Loucy (cell line): ENCODE data around the gene DNAJC17.

ENCODE experiments used
- H2AFZ ChIP-seq: fragments of 200-600 bp; sonication (generic); 2 replicates; pipeline ENCODE4 v1.6.0; 2016; ENCODE audit warnings: antibody characterized with exemption, mild to moderate bottlenecking, low read length, moderate library complexity
- H3F3A ChIP-seq: fragments of 200-600 bp; 2 replicates; pipeline ENCODE4 v1.6.0; 2016; ENCODE audit warnings: antibody characterized with exemption, low read depth, mild to moderate bottlenecking
- H3K27me3 ChIP-seq: fragments of 200-600 bp; sonication (generic); 2 replicates; pipeline ENCODE4 v1.6.1; 2014; ENCODE audit warnings: low read length, mild to moderate bottlenecking; ENCODE audit not compliant: insufficient read depth, poor library complexity, severe bottlenecking
- H3K36me3 ChIP-seq: fragments of 200-600 bp; sonication (generic); 2 replicates; pipeline ENCODE4 v1.6.1; 2016; ENCODE audit warnings: low read length; ENCODE audit not compliant: insufficient read depth
- H3K4me1 ChIP-seq: fragments of 200-600 bp; sonication (generic); 2 replicates; pipeline ENCODE4 v1.5.1; 2014; ENCODE audit warnings: low read length, mild to moderate bottlenecking; ENCODE audit not compliant: insufficient read depth, poor library complexity, severe bottlenecking
- H3K4me2 ChIP-seq: fragments of 200-600 bp; sonication (generic); 2 replicates; pipeline ENCODE4 v1.6.0; 2014; ENCODE audit warnings: antibody characterized with exemption, low read length, low read depth, mild to moderate bottlenecking; ENCODE audit not compliant: poor library complexity, severe bottlenecking
- H3K4me3 ChIP-seq: fragments of 200-600 bp; sonication (generic); 2 replicates; pipeline ENCODE4 v1.5.1; 2014; ENCODE audit warnings: low read length, mild to moderate bottlenecking, mixed read lengths; ENCODE audit not compliant: poor library complexity, severe bottlenecking
- H3K79me2 ChIP-seq: fragments of 200-600 bp; sonication (generic); 2 replicates; pipeline ENCODE4 v1.6.1; 2014; ENCODE audit warnings: low read length; ENCODE audit not compliant: insufficient read depth
- H3K9ac ChIP-seq: fragments of 200-600 bp; sonication (generic); 2 replicates; pipeline ENCODE4 v1.6.0; 2014; ENCODE audit warnings: mild to moderate bottlenecking, low read depth, low read length, moderate library complexity; ENCODE audit not compliant: poor library complexity, severe bottlenecking
- H3K9me2 ChIP-seq: fragments of 200-600 bp; sonication (generic); replicated peaks from 2 replicates; pipeline ENCODE4 v1.6.1; 2016; ENCODE audit warnings: low read depth, low read length, mixed read lengths
- H3K9me3 ChIP-seq: fragments of 200-600 bp; sonication (generic); 2 replicates; pipeline ENCODE4 v1.6.1; 2014; ENCODE audit warnings: mild to moderate bottlenecking, antibody characterized with exemption, low read length, low read depth; ENCODE audit not compliant: insufficient read depth
- H4K20me1 ChIP-seq: fragments of 200-600 bp; sonication (generic); 2 replicates; pipeline ENCODE4 v1.6.0; 2014; ENCODE audit warnings: antibody characterized with exemption, low read length, mild to moderate bottlenecking; ENCODE audit not compliant: insufficient read depth, poor library complexity, severe bottlenecking
- CTCF ChIP-seq: fragments of 200-600 bp; sonication (generic); conservative IDR thresholded peaks from 2 replicates; pipeline ENCODE4 v1.5.1; 2014; ENCODE audit warnings: mild to moderate bottlenecking, antibody characterized with exemption, low read length
- EZH2phosphoT487 ChIP-seq: fragments of 200-600 bp; IDR thresholded peaks from 2 replicates; pipeline ENCODE4 v1.6.1; 2018; ENCODE audit warnings: antibody characterized with exemption, mild to moderate bottlenecking, moderate library complexity, borderline replicate concordance

Gene DNAJC17

GRCh38 chr15:40754883-40755811, 52.1 kb downstream of the DNAJC17 start, which contains the start of gene RMDN3:
Gene RMDN3, minus strand, starts transcription at chr15:40755254. Its CDS starts 471 bp downstream, at chr15:40754783.
- Histone ChIP-seq H2AFZ (peak within 1 kb of the TSS; percentile 91), H3K27me3 (no peaks in the 10 kb centered on the region), H3K4me2 (peak within 1 kb of the TSS; percentile 92), H3K36me3 (peaks cover 5% of the 10 kb centered on the region; the same call in 1 of the 2 replicates), H3K9me3 (no peaks in the 10 kb centered on the region), H3F3A (peaks cover 3% of the 10 kb centered on the region; the same call in 1 of the 2 replicates), H4K20me1 (peaks cover 3% of the 10 kb centered on the region), H3K9me2 (no peaks in the 10 kb centered on the region), H3K4me1 (peaks cover 36% of the 10 kb centered on the region), H3K79me2 (peaks cover 36% of the 10 kb centered on the region), H3K9ac (peak within 1 kb of the TSS; percentile 96), H3K4me3 (peak within 1 kb of the TSS; percentile 98)
- no peak for TF ChIP-seq EZH2phosphoT487
- no peak for TF ChIP-seq CTCF

GRCh38 chr15:40754574-40754882, 52.7 kb downstream of the DNAJC17 start:
- TF ChIP-seq EZH2phosphoT487 (no peak), CTCF (no peak)
- Histone ChIP-seq H3K9ac (peak overlapping the region; percentile 96), H2AFZ (peak overlapping the region; percentile 91), H3K36me3 (peaks cover 5% of the 10 kb centered on the region; the same call in 1 of the 2 replicates), H3K79me2 (peaks cover 36% of the 10 kb centered on the region), H3K4me1 (peaks cover 36% of the 10 kb centered on the region), H3K4me2 (peak overlapping the region; percentile 92), H4K20me1 (peaks cover 3% of the 10 kb centered on the region), H3K4me3 (peak overlapping the region; percentile 98), H3K9me3 (no peaks in the 10 kb centered on the region), H3K27me3 (no peaks in the 10 kb centered on the region), H3F3A (peaks cover 3% of the 10 kb centered on the region; the same call in 1 of the 2 replicates), H3K9me2 (no peaks in the 10 kb centered on the region)

- no peaks in the 10 kb centered on the region for H3K27me3 ChIP-seq
- no peaks in the 10 kb centered on the region for H3K9me3 ChIP-seq
- peaks cover 3% of the 10 kb centered on the region for H4K20me1 ChIP-seq
- H3K4me2 ChIP-seq, result peak overlapping the region; percentile 92
- TF ChIP-seq CTCF (no peak), EZH2phosphoT487 (no peak)
- H3K9me2 ChIP-seq, result no peaks in the 10 kb centered on the region
- peak overlapping the region; percentile 96 for H3K9ac ChIP-seq
- H2AFZ ChIP-seq, result no peak overlapping the region
- H3F3A ChIP-seq, result peaks cover under 1% of the 10 kb centered on the region; the same call in 1 of the 2 replicates
- peaks cover 36% of the 10 kb centered on the region for H3K79me2 ChIP-seq
- no peak overlapping the region for H3K4me3 ChIP-seq
- peaks cover 33% of the 10 kb centered on the region for H3K4me1 ChIP-seq
- H3K36me3 ChIP-seq, result peaks cover 5% of the 10 kb centered on the region; the same call in 1 of the 2 replicates
These were observed 55.5 kb downstream of the DNAJC17 start for GRCh38 chr15:40751745-40752144.
